Neuronal stem cell (in vitro differentiated cells): ENCODE measurements around the gene FCMR. TPM values are rescaled to one million over a fixed set of nuclear protein-coding genes. Genes with fewer than 3 reads are reported as not detected.

Experiments
- DNase-seq: peaks from one replicate; pipeline ENCODE4 v3.0.0-alpha.2; 2013; ENCODE audit warnings: low spot score
- H2AFZ ChIP-seq: one replicate; pipeline ENCODE4 v1.6.1; 2013; ENCODE audit warnings: mild to moderate bottlenecking, low read length, inconsistent platforms
- H2AK5ac ChIP-seq: 2 replicates; pipeline ENCODE4 v1.6.1; 2013; ENCODE audit warnings: low read depth, mild to moderate bottlenecking, inconsistent platforms, low read length, moderate library complexity, mixed read lengths
- H2BK120ac ChIP-seq: 2 replicates; pipeline ENCODE4 v1.6.1; 2013; ENCODE audit warnings: low read depth, mild to moderate bottlenecking, inconsistent platforms, low read length, moderate library complexity, mixed read lengths
- H2BK12ac ChIP-seq: one replicate; pipeline ENCODE4 v1.6.1; 2013; ENCODE audit warnings: low read length, inconsistent platforms
- H2BK15ac ChIP-seq: 2 replicates; pipeline ENCODE4 v1.6.1; 2013; ENCODE audit warnings: mild to moderate bottlenecking, low read length, inconsistent platforms, mixed read lengths
- H2BK5ac ChIP-seq: one replicate; pipeline ENCODE4 v1.6.1; 2013; ENCODE audit warnings: inconsistent platforms, mild to moderate bottlenecking, low read length, moderate library complexity
- H3K14ac ChIP-seq: one replicate; pipeline ENCODE4 v1.6.1; 2013; ENCODE audit warnings: low read length, inconsistent platforms
- H3K18ac ChIP-seq: 2 replicates; pipeline ENCODE4 v1.6.1; 2013; ENCODE audit warnings: low read length, inconsistent platforms
- H3K23ac ChIP-seq: 2 replicates; pipeline ENCODE4 v1.6.1; 2013; ENCODE audit warnings: low read depth, mild to moderate bottlenecking, mixed read lengths, low read length, inconsistent platforms; ENCODE audit not compliant: poor library complexity
- H3K27ac ChIP-seq: replicated peaks from 3 replicates; pipeline ENCODE4 v1.5.1; 2013; ENCODE audit warnings: low read length, inconsistent platforms
- H3K27me3 ChIP-seq, 3 experiments: 2 replicates each; pipeline ENCODE4 v1.6.1; 2013; ENCODE audit warnings: low read length in 3 of 3, mild to moderate bottlenecking in 2 of 3, inconsistent platforms in 1 of 3, low read depth in 1 of 3, mixed read lengths in 1 of 3, moderate library complexity in 1 of 3; ENCODE audit not compliant: control insufficient read depth in 3 of 3, insufficient read depth in 3 of 3
- H3K36me3 ChIP-seq, 2 donors: replicated peaks in 1 of 2; 2 replicates each; pipeline ENCODE4 v1.6.1; 2013; ENCODE audit warnings: low read length in 2 of 2; ENCODE audit not compliant: control insufficient read depth in 2 of 2, insufficient read depth in 2 of 2
- H3K4ac ChIP-seq: 2 replicates; pipeline ENCODE4 v1.6.1; 2013; ENCODE audit warnings: inconsistent platforms, mild to moderate bottlenecking, low read length, moderate library complexity
- H3K4me1 ChIP-seq, 2 donors: 1 replicate in 1 of 2; 2 replicates in 1 of 2; pipeline ENCODE4 v1.6.1; 2013; ENCODE audit warnings: low read length in 2 of 2, low read depth in 1 of 2; ENCODE audit not compliant: control insufficient read depth in 2 of 2, insufficient read depth in 1 of 2
- H3K4me2 ChIP-seq: one replicate; pipeline ENCODE4 v1.6.1; 2013; ENCODE audit warnings: mild to moderate bottlenecking, low read length, inconsistent platforms; ENCODE audit not compliant: insufficient read depth, poor library complexity, severe bottlenecking
- H3K4me3 ChIP-seq, 2 donors: 2 replicates each; pipeline ENCODE4 v1.5.1; 2013; ENCODE audit warnings: low read length in 2 of 2, mild to moderate bottlenecking in 2 of 2, inconsistent platforms in 1 of 2, moderate library complexity in 1 of 2
- H3K79me1 ChIP-seq: one replicate; pipeline ENCODE4 v1.6.1; 2013; ENCODE audit warnings: low read depth, mild to moderate bottlenecking, inconsistent platforms, low read length, moderate library complexity
- H3K9ac ChIP-seq: one replicate; pipeline ENCODE4 v1.6.1; 2013; ENCODE audit warnings: mild to moderate bottlenecking, low read depth, low read length, inconsistent platforms; ENCODE audit not compliant: poor library complexity
- H3K9me3 ChIP-seq, 2 donors: replicated peaks in 1 of 2; 2 replicates each; pipeline versions ENCODE3 to v1.6.1; 2013; ENCODE audit warnings: low read length in 2 of 2, mild to moderate bottlenecking in 2 of 2, inconsistent platforms in 1 of 2, low read depth in 1 of 2, mixed read lengths in 1 of 2, moderate library complexity in 1 of 2; ENCODE audit not compliant: control insufficient read depth in 2 of 2, insufficient read depth in 1 of 2
- H4K8ac ChIP-seq: one replicate; pipeline ENCODE4 v1.6.1; 2013; ENCODE audit warnings: low read depth, mild to moderate bottlenecking, inconsistent platforms, low read length, moderate library complexity
- H4K91ac ChIP-seq: one replicate; pipeline ENCODE4 v1.6.1; 2013; ENCODE audit warnings: low read length, low read depth, mild to moderate bottlenecking, inconsistent platforms; ENCODE audit not compliant: poor library complexity
- WGBS, 2 donors: extraction: QIAGEN DNeasy Blood & Tissue Kit; methylation state at CpG; one replicate each; pipeline ENCODE4 v1.1.7; 2013; ENCODE audit warnings: missing lambda C conversion rate in 2 of 2, mixed read lengths in 1 of 2; ENCODE audit not compliant: insufficient read length in 2 of 2, insufficient replicate concordance in 1 of 2; ENCODE audit errors: extremely low coverage in 2 of 2; 5-methylcytosine and 5-hydroxymethylcytosine counted together
- polyA plus RNA-seq, 2 experiments: library from polyadenylated mRNA; stranded (reverse); fragments of 200-250 nt; gene quantifications; one replicate each; pipeline ENCODE4 v1.2.3, GENCODE V29; 2013

FCMR gene, protein sequence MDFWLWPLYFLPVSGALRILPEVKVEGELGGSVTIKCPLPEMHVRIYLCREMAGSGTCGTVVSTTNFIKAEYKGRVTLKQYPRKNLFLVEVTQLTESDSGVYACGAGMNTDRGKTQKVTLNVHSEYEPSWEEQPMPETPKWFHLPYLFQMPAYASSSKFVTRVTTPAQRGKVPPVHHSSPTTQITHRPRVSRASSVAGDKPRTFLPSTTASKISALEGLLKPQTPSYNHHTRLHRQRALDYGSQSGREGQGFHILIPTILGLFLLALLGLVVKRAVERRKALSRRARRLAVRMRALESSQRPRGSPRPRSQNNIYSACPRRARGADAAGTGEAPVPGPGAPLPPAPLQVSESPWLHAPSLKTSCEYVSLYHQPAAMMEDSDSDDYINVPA
- not detected for polyA plus RNA-seq (2013, experiment 1 of 2)
- 0.03 TPM for polyA plus RNA-seq (2013, experiment 2 of 2)

DNA sequence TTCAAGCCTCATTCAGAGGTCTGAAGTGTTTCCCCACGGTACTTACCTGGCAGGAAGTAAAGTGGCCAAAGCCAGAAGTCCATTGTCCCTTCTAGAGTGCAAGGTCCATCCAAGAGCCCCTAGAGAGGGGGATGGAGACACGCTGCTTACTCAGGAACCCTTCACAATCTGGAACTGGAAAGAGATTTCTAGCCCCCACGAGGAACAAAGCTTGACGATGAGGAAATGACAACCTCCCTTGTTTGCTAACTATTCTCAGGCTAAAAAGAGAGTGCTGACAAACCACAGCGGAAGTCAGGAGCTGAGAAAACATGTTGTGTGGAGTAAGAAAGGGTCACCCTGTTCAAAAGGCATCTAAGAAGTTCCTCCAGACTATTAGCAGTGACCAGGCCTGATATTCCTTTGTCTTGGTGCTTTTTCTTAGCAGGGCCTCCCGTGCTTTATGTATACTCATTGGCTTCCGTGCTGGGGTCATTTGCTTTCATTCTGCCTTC lies at the start of gene FCMR:
FCMR (minus strand) TSS at position 170 of the 494 bp plus-strand sequence; CDS start at position 83, 87 bp downstream.
- Histone ChIP-seq H3K9ac (no peak within 1 kb of the TSS), H3K79me1 (peaks cover 4% of the 10 kb centered on the region), H2AK5ac (no peak within 1 kb of the TSS), H3K9me3 (no peaks in the 10 kb centered on the region), H3K4me3 (no peak within 1 kb of the TSS), H3K14ac (no peak within 1 kb of the TSS), H3K4me2 (no peak within 1 kb of the TSS), H3K4ac (no peak within 1 kb of the TSS), H2BK12ac (no peak within 1 kb of the TSS), H4K91ac (no peak within 1 kb of the TSS), H3K4me1 (peaks cover 0 to 5% of the 10 kb centered on the region in 2 donors), H2BK120ac (no peak within 1 kb of the TSS), H2BK15ac (no peak within 1 kb of the TSS), H3K36me3 (peaks cover 0 to 4% of the 10 kb centered on the region in 2 donors), H4K8ac (no peak within 1 kb of the TSS), H3K23ac (no peak within 1 kb of the TSS), H3K27ac (no peak within 1 kb of the TSS), H2BK5ac (no peak within 1 kb of the TSS), H3K18ac (peak within 1 kb of the TSS; percentile 4), H3K27me3 (peaks cover 0 to 4% (median 0%) of the 10 kb centered on the region in 3 experiments), H2AFZ (no peak within 1 kb of the TSS)
- no peak for DNase-seq
- WGBS, 2 donors: no CpG with 5 or more reads among the region's 7 CpGs

DNA sequence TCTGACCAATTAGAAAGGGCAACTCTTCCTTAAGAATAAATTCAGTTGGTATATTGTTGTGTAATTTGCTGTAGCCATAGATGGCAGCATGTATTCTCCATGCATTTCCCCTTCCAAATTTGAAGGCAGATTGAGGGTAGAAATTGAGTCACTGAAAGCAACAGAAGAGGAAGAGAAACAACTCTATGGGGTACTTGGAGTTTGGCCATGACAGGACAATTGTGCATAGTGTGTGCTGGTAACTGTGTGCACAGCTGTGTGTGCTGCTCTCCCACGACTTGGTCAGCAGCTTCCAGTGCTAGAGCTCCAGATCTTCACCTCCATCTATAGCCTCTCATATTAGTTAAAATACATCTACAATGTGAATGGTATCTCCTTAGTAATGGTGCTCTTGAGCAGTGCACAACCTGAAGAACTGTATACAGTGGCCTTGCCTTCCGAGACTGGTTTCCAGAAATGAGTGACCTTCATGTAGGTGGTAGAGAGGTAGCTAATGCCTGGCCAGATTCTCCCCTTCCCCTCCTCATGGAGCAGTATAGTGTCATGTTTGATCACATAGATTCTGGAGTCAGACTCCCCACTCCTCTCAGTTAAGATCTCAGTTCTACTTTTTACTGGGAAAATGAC lies 49.4 kb upstream of the FCMR start:
- Histone ChIP-seq H3K27me3 (peaks cover 0 to 17% (median 0%) of the 10 kb centered on the region in 3 experiments), H3K4me3 (no peak overlapping the region), H4K8ac (no peak overlapping the region), H3K36me3 (no peaks in the 10 kb centered on the region), H3K9me3 (no peaks in the 10 kb centered on the region), H2BK12ac (no peak overlapping the region), H3K4ac (no peak overlapping the region), H3K9ac (no peak overlapping the region), H3K4me1 (no peaks in the 10 kb centered on the region), H3K27ac (no peak overlapping the region), H2BK120ac (no peak overlapping the region), H3K14ac (no peak overlapping the region), H3K79me1 (no peaks in the 10 kb centered on the region), H2BK5ac (no peak overlapping the region), H2AK5ac (no peak overlapping the region), H2BK15ac (no peak overlapping the region), H3K4me2 (no peak overlapping the region), H3K18ac (no peak overlapping the region), H4K91ac (no peak overlapping the region), H2AFZ (no peak overlapping the region), H3K23ac (no peak overlapping the region)
- WGBS, 2 donors: no CpG with 5 or more reads among the region's 2 CpGs
- no peak for DNase-seq

DNA sequence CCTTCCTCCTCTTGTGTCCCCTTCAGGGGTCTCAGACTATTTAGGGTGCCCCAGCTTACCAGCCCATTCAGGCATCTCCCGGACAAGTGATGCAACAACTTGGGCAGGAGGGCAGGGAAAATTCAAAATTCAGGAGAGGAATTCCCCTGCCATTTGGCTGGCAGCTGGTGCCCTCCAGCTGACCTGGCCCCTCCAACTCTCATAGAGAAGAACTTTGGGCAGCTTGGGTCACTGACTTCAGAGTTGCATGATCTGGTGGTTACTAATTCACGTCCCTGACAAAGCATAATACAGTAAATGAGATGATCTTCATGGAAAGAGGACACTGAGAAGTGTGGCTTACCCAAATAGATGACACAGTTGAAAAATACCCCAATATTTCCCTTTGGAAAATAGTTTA lies 48.7 kb upstream of the FCMR start, which contains the start of gene FCAMR:
FCAMR (minus strand) TSS at position 15 of the 400 bp plus-strand sequence. CDS start 335 bp downstream, outside the sequence.
- no peak within 1 kb of the TSS for H2BK15ac ChIP-seq
- DNase-seq: no peak
- no peaks in the 10 kb centered on the region for H3K36me3 ChIP-seq
- H2BK12ac ChIP-seq: no peak within 1 kb of the TSS
- H4K91ac ChIP-seq: no peak within 1 kb of the TSS
- H4K8ac ChIP-seq: no peak within 1 kb of the TSS
- no peak within 1 kb of the TSS for H3K18ac ChIP-seq
- H3K23ac ChIP-seq: no peak within 1 kb of the TSS
- H3K14ac ChIP-seq: no peak within 1 kb of the TSS
- no peak within 1 kb of the TSS for H2BK5ac ChIP-seq
- no peak within 1 kb of the TSS for H2BK120ac ChIP-seq
- H3K9me3 ChIP-seq: no peaks in the 10 kb centered on the region
- no peak within 1 kb of the TSS for H3K4me2 ChIP-seq
- no peak within 1 kb of the TSS for H3K4ac ChIP-seq
- no peak within 1 kb of the TSS for H3K27ac ChIP-seq
- H3K9ac ChIP-seq: no peak within 1 kb of the TSS
- no peaks in the 10 kb centered on the region for H3K4me1 ChIP-seq
- no CpG with 5 or more reads among the region's 2 CpGs for WGBS, 2 donors
- H3K79me1 ChIP-seq: no peaks in the 10 kb centered on the region
- no peak within 1 kb of the TSS for H3K4me3 ChIP-seq
- peaks cover 0 to 17% (median 0%) of the 10 kb centered on the region in 3 experiments for H3K27me3 ChIP-seq
- no peak within 1 kb of the TSS for H2AK5ac ChIP-seq
- no peak within 1 kb of the TSS for H2AFZ ChIP-seq

DNA sequence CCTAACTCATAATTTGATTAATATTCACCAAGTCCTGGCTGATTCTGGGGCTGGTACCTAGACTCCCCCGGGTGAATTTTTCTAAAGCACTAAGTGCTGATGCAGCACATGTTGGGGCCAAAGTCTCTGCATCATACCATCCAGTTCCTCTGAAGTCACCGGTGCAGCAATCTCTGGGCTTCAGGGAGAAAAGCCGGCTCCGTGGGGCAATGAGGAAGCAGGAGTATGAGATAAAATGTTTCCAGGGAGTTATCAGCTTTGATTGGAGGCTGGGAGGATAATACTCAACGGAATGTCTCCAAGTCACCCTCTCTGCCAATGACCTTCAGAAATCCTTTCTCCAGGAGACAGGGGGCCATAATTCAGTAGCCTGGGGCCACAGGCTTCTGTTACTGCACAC lies 47.3 kb upstream of the FCMR start:
- Histone ChIP-seq H2AK5ac (no peak overlapping the region), H3K27me3 (peaks cover 0 to 17% (median 0%) of the 10 kb centered on the region in 3 experiments), H3K9me3 (no peaks in the 10 kb centered on the region), H3K9ac (no peak overlapping the region), H3K14ac (no peak overlapping the region), H4K8ac (no peak overlapping the region), H3K18ac (no peak overlapping the region), H3K4me3 (no peak overlapping the region), H3K79me1 (no peaks in the 10 kb centered on the region), H3K36me3 (no peaks in the 10 kb centered on the region), H3K27ac (no peak overlapping the region), H3K4me1 (no peaks in the 10 kb centered on the region), H2BK12ac (no peak overlapping the region), H2AFZ (no peak overlapping the region), H2BK5ac (no peak overlapping the region), H2BK15ac (no peak overlapping the region), H3K4ac (no peak overlapping the region), H4K91ac (no peak overlapping the region), H2BK120ac (no peak overlapping the region), H3K4me2 (no peak overlapping the region), H3K23ac (no peak overlapping the region)
- no peak for DNase-seq
- WGBS, 2 donors: no CpG with 5 or more reads among the region's 5 CpGs
